Measurements from ENCODE around the gene OR6M1.

The OR6M1 gene
- total RNA-seq = 0 reads per million in 9 experiments

- no peaks in the 10 kb centered on the region for H3K4me1 Mint-ChIP-seq (ENCODE audit: low read depth in 2 of 2)
- H3K27me3 Mint-ChIP-seq = peaks cover 0 to 18% of the 10 kb centered on the region in 2 donors
- no peak within 1 kb of the TSS for H3K4me3 Mint-ChIP-seq
- H3K36me3 Mint-ChIP-seq (ENCODE audit: insufficient read depth) = no peaks in the 10 kb centered on the region
- DNase-seq (no peak), ATAC-seq (replicated peaks) (no peak)
- no peak within 1 kb of the TSS for H3K27ac Mint-ChIP-seq
- no peaks in the 10 kb centered on the region for H3K9me3 Mint-ChIP-seq
These were observed at the start of gene OR6M1 for GRCh38 chr11:123806249-123806648. Gene OR6M1, minus strand, starts transcription at chr11:123806349. Its CDS starts 0 bp downstream, at chr11:123806349.

- no peak for ATAC-seq (replicated peaks)
- H3K4me1 Mint-ChIP-seq (ENCODE audit: low read depth in 2 of 2) = no peaks in the 10 kb centered on the region
- no peak overlapping the region for H3K4me3 Mint-ChIP-seq
- DNase-seq = no peak
- no peak overlapping the region for H3K27ac Mint-ChIP-seq
- peaks cover 0 to 6% of the 10 kb centered on the region in 2 donors for H3K9me3 Mint-ChIP-seq
- H3K27me3 Mint-ChIP-seq = peaks cover 17 to 27% of the 10 kb centered on the region in 2 donors
- H3K36me3 Mint-ChIP-seq (ENCODE audit: insufficient read depth) = no peaks in the 10 kb centered on the region
These were observed 46.9 kb upstream of the OR6M1 start for GRCh38 chr11:123853038-123853437.

GRCh38 chr11:123852321-123852720 lies 46.2 kb upstream of the OR6M1 start:
- Mint-ChIP-seq H3K27me3 (peaks cover 17 to 27% of the 10 kb centered on the region in 2 donors), H3K4me1 (ENCODE audit: low read depth in 2 of 2) (no peaks in the 10 kb centered on the region), H3K9me3 (peaks cover 0 to 4% of the 10 kb centered on the region in 2 donors), H3K36me3 (ENCODE audit: insufficient read depth) (no peaks in the 10 kb centered on the region), H3K4me3 (no peak overlapping the region), H3K27ac (no peak overlapping the region)
- ATAC-seq (replicated peaks) = no peak
- no peak for DNase-seq

GRCh38 chr11:123851110-123851509 lies 45.0 kb upstream of the OR6M1 start:
- Mint-ChIP-seq H3K36me3 (ENCODE audit: insufficient read depth) (no peaks in the 10 kb centered on the region), H3K4me1 (ENCODE audit: low read depth in 2 of 2) (no peaks in the 10 kb centered on the region), H3K9me3 (peaks cover 0 to 4% of the 10 kb centered on the region in 2 donors), H3K27me3 (peaks cover 17 to 27% of the 10 kb centered on the region in 2 donors), H3K27ac (no peak overlapping the region), H3K4me3 (no peak overlapping the region)
- ATAC-seq (replicated peaks) = no peak
- DNase-seq = no peak

- Mint-ChIP-seq H3K27ac (no peak overlapping the region), H3K4me1 (ENCODE audit: low read depth in 2 of 2) (no peaks in the 10 kb centered on the region), H3K4me3 (no peak overlapping the region), H3K9me3 (no peaks in the 10 kb centered on the region), H3K27me3 (no peaks in the 10 kb centered on the region), H3K36me3 (ENCODE audit: insufficient read depth) (no peaks in the 10 kb centered on the region)
- ATAC-seq (replicated peaks) = no peak
- DNase-seq = no peak
These were observed 35.0 kb upstream of the OR6M1 start for GRCh38 chr11:123841174-123841573.

- Mint-ChIP-seq H3K9me3 (no peaks in the 10 kb centered on the region), H3K4me3 (no peak overlapping the region), H3K36me3 (ENCODE audit: insufficient read depth) (no peaks in the 10 kb centered on the region), H3K27me3 (no peaks in the 10 kb centered on the region), H3K27ac (no peak overlapping the region), H3K4me1 (ENCODE audit: low read depth in 2 of 2) (no peaks in the 10 kb centered on the region)
- ATAC-seq (replicated peaks) (no peak), DNase-seq (no peak)
These were observed 33.0 kb upstream of the OR6M1 start for GRCh38 chr11:123839131-123839530.

GRCh38 chr11:123838659-123839058 lies 32.5 kb upstream of the OR6M1 start:
- DNase-seq = no peak
- Mint-ChIP-seq H3K27me3 (no peaks in the 10 kb centered on the region), H3K27ac (no peak overlapping the region), H3K4me1 (ENCODE audit: low read depth in 2 of 2) (no peaks in the 10 kb centered on the region), H3K9me3 (no peaks in the 10 kb centered on the region), H3K36me3 (ENCODE audit: insufficient read depth) (no peaks in the 10 kb centered on the region), H3K4me3 (no peak overlapping the region)
- no peak for ATAC-seq (replicated peaks)

GRCh38 chr11:123838199-123838598 lies 32.0 kb upstream of the OR6M1 start:
- no peak overlapping the region for H3K27ac Mint-ChIP-seq
- ATAC-seq (replicated peaks) (no peak), DNase-seq (no peak)
- H3K9me3 Mint-ChIP-seq = no peaks in the 10 kb centered on the region
- H3K27me3 Mint-ChIP-seq = no peaks in the 10 kb centered on the region
- no peaks in the 10 kb centered on the region for H3K4me1 Mint-ChIP-seq (ENCODE audit: low read depth in 2 of 2)
- no peak overlapping the region for H3K4me3 Mint-ChIP-seq
- H3K36me3 Mint-ChIP-seq (ENCODE audit: insufficient read depth) = no peaks in the 10 kb centered on the region

GRCh38 chr11:123833095-123833494 lies 26.9 kb upstream of the OR6M1 start:
- Mint-ChIP-seq H3K9me3 (peaks cover 0 to 5% of the 10 kb centered on the region in 2 donors), H3K4me3 (no peak overlapping the region), H3K36me3 (ENCODE audit: insufficient read depth) (no peaks in the 10 kb centered on the region), H3K27ac (no peak overlapping the region), H3K4me1 (ENCODE audit: low read depth in 2 of 2) (no peaks in the 10 kb centered on the region), H3K27me3 (peaks cover 15 to 18% of the 10 kb centered on the region in 2 donors)
- no peak for ATAC-seq (replicated peaks)
- no peak for DNase-seq

- Mint-ChIP-seq H3K9me3 (peaks cover 0 to 5% of the 10 kb centered on the region in 2 donors), H3K27ac (no peak overlapping the region), H3K27me3 (peaks cover 22 to 25% of the 10 kb centered on the region in 2 donors), H3K4me3 (no peak overlapping the region), H3K36me3 (ENCODE audit: insufficient read depth) (no peaks in the 10 kb centered on the region), H3K4me1 (ENCODE audit: low read depth in 2 of 2) (no peaks in the 10 kb centered on the region)
- DNase-seq = no peak
- ATAC-seq (replicated peaks) = no peak
These were observed 23.6 kb upstream of the OR6M1 start for GRCh38 chr11:123829745-123830144.

GRCh38 chr11:123822599-123822998 lies 16.4 kb upstream of the OR6M1 start:
- peaks cover 0 to 17% of the 10 kb centered on the region in 2 donors for H3K27me3 Mint-ChIP-seq
- H3K27ac Mint-ChIP-seq = no peak overlapping the region
- no peak for DNase-seq
- no peak overlapping the region for H3K4me3 Mint-ChIP-seq
- no peaks in the 10 kb centered on the region for H3K4me1 Mint-ChIP-seq (ENCODE audit: low read depth in 2 of 2)
- no peak for ATAC-seq (replicated peaks)
- no peaks in the 10 kb centered on the region for H3K9me3 Mint-ChIP-seq
- no peaks in the 10 kb centered on the region for H3K36me3 Mint-ChIP-seq (ENCODE audit: insufficient read depth)

GRCh38 chr11:123822032-123822431 lies 15.9 kb upstream of the OR6M1 start:
- peaks cover 0 to 12% of the 10 kb centered on the region in 2 donors for H3K27me3 Mint-ChIP-seq
- H3K4me3 Mint-ChIP-seq = no peak overlapping the region
- DNase-seq (no peak), ATAC-seq (replicated peaks) (no peak)
- H3K4me1 Mint-ChIP-seq (ENCODE audit: low read depth in 2 of 2) = no peaks in the 10 kb centered on the region
- H3K27ac Mint-ChIP-seq = no peak overlapping the region
- no peaks in the 10 kb centered on the region for H3K36me3 Mint-ChIP-seq (ENCODE audit: insufficient read depth)
- no peaks in the 10 kb centered on the region for H3K9me3 Mint-ChIP-seq

GRCh38 chr11:123815122-123815521 lies 9.0 kb upstream of the OR6M1 start:
- Mint-ChIP-seq H3K4me3 (no peak overlapping the region), H3K27ac (no peak overlapping the region), H3K9me3 (no peaks in the 10 kb centered on the region), H3K27me3 (peaks cover 10 to 13% of the 10 kb centered on the region in 2 donors), H3K36me3 (ENCODE audit: insufficient read depth) (no peaks in the 10 kb centered on the region), H3K4me1 (ENCODE audit: low read depth in 2 of 2) (no peaks in the 10 kb centered on the region)
- ATAC-seq (replicated peaks) = no peak
- DNase-seq = no peak

GRCh38 chr11:123801765-123802164 lies 4.4 kb downstream of the OR6M1 start:
- H3K36me3 Mint-ChIP-seq (ENCODE audit: insufficient read depth) = no peaks in the 10 kb centered on the region
- H3K27me3 Mint-ChIP-seq = peaks cover 0 to 18% of the 10 kb centered on the region in 2 donors
- H3K27ac Mint-ChIP-seq = no peak overlapping the region
- no peak for DNase-seq
- no peak for ATAC-seq (replicated peaks)
- no peak overlapping the region for H3K4me3 Mint-ChIP-seq
- no peaks in the 10 kb centered on the region for H3K4me1 Mint-ChIP-seq (ENCODE audit: low read depth in 2 of 2)
- H3K9me3 Mint-ChIP-seq = no peaks in the 10 kb centered on the region

GRCh38 chr11:123800036-123800435 lies 6.1 kb downstream of the OR6M1 start:
- H3K9me3 Mint-ChIP-seq = no peaks in the 10 kb centered on the region
- H3K27ac Mint-ChIP-seq = no peak overlapping the region
- no peaks in the 10 kb centered on the region for H3K36me3 Mint-ChIP-seq (ENCODE audit: insufficient read depth)
- H3K27me3 Mint-ChIP-seq = peaks cover 0 to 28% of the 10 kb centered on the region in 2 donors
- H3K4me3 Mint-ChIP-seq = no peak overlapping the region
- H3K4me1 Mint-ChIP-seq (ENCODE audit: low read depth in 2 of 2) = no peaks in the 10 kb centered on the region
- ATAC-seq (replicated peaks) (no peak), DNase-seq (no peak)

Data from effector memory CD8-positive, alpha-beta T cell (primary cell).